Ascending aorta (tissue), 2 donors: Measurements from ENCODE around the gene AKT3. TPM values are rescaled to one million over a fixed set of nuclear protein-coding genes. Genes with fewer than 3 reads are reported as not detected.

Experiments
- DNase-seq, 2 donors: peaks; one replicate each; pipeline ENCODE4 v3.0.0-alpha.2; 2019; ENCODE audit warnings: low spot score in 2 of 2
- H3K27ac ChIP-seq, 2 donors: fragments of 200-600 bp; sonication (generic); one replicate each; pipeline ENCODE4 v1.5.1; 2016 to 2017; ENCODE audit warnings: mild to moderate bottlenecking in 1 of 2
- H3K27me3 ChIP-seq: fragments of 200-600 bp; sonication (generic); one replicate; pipeline ENCODE4 v1.5.1; 2017
- H3K36me3 ChIP-seq, 2 donors: fragments of 200-600 bp; sonication (generic); one replicate each; pipeline ENCODE4 v1.5.1; 2016
- H3K4me1 ChIP-seq, 2 donors: fragments of 200-600 bp; sonication (generic); one replicate each; pipeline ENCODE4 v1.5.1; 2016 to 2017; ENCODE audit warnings: mild to moderate bottlenecking in 1 of 2
- H3K4me3 ChIP-seq, 2 donors: fragments of 200-600 bp; sonication (generic); one replicate each; pipeline ENCODE4 v1.5.1; 2016 to 2017; ENCODE audit warnings: mild to moderate bottlenecking in 1 of 2
- H3K9me3 ChIP-seq, 2 donors: fragments of 200-600 bp; sonication (generic); one replicate each; pipeline ENCODE4 v1.5.1; 2016
- intact Hi-C: fragments of 100-400 bp; cut with DNase I; formaldehyde crosslinking; loops from one replicate; pipeline ENCODE4 v1.15.1; 2023
- total RNA-seq: library from RNA; depleted of rRNA; stranded (reverse); fragments of >200 nt; gene quantifications from one replicate; pipeline ENCODE4 v1.1.0, GENCODE V29; 2016
- TF ChIP-seq, protein P1 (sequence below), 3 experiments: fragments of 200-600 bp in 2 of 3; fragments of 450-650 bp in 1 of 3; sonication (generic) in 2 of 3; IDR thresholded peaks; one replicate each; pipeline ENCODE4 v1.5.1; 2016 to 2019; ENCODE audit warnings: antibody characterized with exemption in 3 of 3, mild to moderate bottlenecking in 1 of 3, moderate library complexity in 1 of 3

AKT3 gene
- total RNA-seq, 1 donor from 2014 or later, result 38.0 TPM

DNA sequence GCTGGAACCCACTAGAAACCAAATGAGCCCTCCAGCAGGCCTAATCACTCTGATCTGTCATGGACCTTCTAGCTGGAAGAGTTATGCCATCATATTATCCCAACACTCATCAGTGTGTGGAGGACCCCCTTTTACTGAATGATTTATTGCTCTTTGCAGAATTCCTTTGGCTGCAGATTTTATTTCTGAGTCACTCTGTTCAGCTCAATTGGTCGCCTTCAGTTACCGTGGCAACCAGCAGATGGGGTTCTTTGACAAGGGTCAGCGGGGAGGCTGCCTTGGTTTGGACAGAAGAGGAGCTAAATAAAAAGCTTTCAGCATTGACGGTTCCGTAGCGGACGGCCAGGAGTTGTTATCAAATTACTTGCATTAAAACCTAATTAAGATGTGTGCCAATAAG, 374.1 kb downstream of the AKT3 start:
- no peaks in the 10 kb centered on the region for H3K27me3 ChIP-seq
- H3K4me3 ChIP-seq, result no peak overlapping the region
- H3K9me3 ChIP-seq, result no peaks in the 10 kb centered on the region
- H3K36me3 ChIP-seq, result peaks cover 0 to 4% of the 10 kb centered on the region in 2 donors
- no peak overlapping the region for H3K27ac ChIP-seq
- intact Hi-C loops, result no loop called here
- no peak for DNase-seq
- H3K4me1 ChIP-seq, result no peaks in the 10 kb centered on the region
- TF ChIP-seq, protein P1, sequence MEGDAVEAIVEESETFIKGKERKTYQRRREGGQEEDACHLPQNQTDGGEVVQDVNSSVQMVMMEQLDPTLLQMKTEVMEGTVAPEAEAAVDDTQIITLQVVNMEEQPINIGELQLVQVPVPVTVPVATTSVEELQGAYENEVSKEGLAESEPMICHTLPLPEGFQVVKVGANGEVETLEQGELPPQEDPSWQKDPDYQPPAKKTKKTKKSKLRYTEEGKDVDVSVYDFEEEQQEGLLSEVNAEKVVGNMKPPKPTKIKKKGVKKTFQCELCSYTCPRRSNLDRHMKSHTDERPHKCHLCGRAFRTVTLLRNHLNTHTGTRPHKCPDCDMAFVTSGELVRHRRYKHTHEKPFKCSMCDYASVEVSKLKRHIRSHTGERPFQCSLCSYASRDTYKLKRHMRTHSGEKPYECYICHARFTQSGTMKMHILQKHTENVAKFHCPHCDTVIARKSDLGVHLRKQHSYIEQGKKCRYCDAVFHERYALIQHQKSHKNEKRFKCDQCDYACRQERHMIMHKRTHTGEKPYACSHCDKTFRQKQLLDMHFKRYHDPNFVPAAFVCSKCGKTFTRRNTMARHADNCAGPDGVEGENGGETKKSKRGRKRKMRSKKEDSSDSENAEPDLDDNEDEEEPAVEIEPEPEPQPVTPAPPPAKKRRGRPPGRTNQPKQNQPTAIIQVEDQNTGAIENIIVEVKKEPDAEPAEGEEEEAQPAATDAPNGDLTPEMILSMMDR (IDR thresholded peaks at IDR 0.05), result no peak

DNA sequence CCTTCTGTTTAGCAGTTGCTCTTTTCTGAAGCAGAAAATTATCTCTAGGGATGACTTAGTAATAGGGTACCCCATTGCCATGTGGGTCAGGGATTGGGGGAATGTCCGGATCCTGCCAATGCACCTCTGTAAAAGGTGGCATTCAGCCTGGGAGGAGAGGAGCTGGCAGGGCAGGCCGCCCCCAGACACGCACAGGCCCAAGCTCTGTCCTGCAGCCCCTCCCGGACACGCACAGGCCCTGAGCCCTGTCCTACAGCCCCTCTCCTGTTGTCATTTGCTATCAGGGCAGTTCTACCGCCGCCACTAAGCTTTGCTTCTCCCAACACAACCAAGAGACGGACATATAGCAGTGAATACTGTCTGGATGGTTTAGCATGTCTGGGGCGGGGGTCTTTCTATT, 375.1 kb downstream of the AKT3 start:
- DNase-seq, result no peak
- Histone ChIP-seq H3K27me3 (no peaks in the 10 kb centered on the region), H3K9me3 (no peaks in the 10 kb centered on the region), H3K4me1 (no peaks in the 10 kb centered on the region), H3K27ac (no peak overlapping the region), H3K4me3 (no peak overlapping the region), H3K36me3 (peaks cover 0 to 4% of the 10 kb centered on the region in 2 donors)
- TF ChIP-seq, protein P1 (IDR thresholded peaks at IDR 0.05), result no peak
- intact Hi-C loops, result no loop called here

DNA sequence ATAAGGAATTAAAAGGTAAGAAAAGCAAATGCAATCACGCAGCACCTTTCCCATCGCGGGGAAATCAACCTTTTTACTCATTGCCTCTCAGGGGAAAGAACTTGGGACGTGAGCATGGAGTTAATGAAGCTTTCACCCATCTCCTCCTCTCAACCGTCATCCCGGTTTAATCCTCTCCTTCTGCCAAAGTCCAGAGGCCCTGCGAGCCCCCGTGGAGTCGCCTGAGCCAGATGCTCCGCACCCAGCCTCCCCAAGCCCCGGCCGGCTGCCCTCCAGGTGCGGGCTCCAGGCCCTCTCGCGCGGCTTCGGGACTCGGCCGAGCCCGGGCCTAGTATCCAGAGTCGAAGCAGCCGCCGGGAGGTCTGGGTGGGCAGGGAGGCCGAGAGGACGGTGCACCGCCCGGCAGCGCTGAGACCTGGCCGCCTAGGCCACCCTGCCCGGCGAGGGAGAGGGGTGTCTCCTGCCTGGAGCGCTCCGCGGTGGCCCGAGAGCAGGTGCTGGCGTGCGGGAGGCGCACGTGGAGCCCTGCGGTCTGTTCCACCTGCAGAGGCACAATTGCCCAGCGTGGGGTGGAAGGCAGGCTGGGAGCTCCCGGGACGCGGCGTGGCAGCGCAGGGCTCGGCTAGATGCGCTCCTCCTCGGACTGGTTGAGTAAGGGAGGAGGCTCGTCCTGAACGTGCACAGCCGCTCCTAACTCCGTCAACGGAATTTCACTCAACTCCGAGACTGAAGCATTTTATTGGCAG, 375.7 kb downstream of the AKT3 start:
- H3K9me3 ChIP-seq, result no peaks in the 10 kb centered on the region
- H3K27me3 ChIP-seq, result no peaks in the 10 kb centered on the region
- peak overlapping the region in 1 of 2 donors; percentile 55 for H3K4me3 ChIP-seq
- peaks cover 0 to 4% of the 10 kb centered on the region in 2 donors for H3K36me3 ChIP-seq
- no peak for DNase-seq
- intact Hi-C loops, result no loop called here
- TF ChIP-seq, protein P1 (IDR thresholded peaks at IDR 0.05), result no peak
- no peaks in the 10 kb centered on the region for H3K4me1 ChIP-seq
- no peak overlapping the region for H3K27ac ChIP-seq

DNA sequence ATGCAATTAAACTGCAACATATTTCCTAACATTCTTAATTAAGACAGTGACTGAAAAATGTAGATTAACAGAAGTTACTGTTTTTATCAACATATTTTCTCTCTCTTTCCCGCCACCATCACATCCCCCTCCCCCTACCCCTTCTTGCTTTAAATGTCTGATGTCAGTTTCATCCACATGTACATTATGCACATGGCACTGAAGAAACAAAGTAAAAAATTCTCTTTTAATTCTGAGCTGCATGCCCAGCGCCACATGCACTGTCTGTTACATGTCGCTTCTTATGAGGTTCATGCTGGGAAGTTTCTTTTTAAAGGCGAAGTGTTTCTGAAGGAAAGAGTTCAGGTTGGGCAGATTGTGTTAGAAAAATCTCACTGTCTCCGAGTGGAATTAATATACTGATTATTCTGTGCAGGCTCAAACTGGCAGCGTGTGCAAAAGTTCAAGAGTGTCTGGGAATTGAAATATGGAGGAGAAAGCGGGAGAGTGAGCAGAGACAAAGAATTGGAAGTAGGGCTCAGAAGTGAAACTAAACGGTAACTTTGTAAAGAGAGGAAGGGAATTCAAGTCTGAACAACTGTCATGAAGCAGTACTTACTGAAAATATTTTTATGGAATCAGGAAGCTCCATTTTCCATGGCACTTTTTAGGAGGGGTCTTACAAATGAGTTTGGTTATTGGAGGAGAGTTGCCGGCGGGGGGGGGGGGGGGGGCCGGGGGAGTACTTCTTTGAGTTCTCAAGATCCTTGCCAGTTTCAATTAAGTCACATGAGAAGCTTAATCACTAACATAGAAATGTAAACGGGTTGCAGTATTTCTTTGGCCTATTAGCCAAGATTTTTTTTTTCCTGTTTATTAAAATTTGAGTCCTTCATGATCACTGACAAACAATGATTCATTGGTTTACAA, 376.6 kb downstream of the AKT3 start:
- TF ChIP-seq, protein P1 (IDR thresholded peaks at IDR 0.05), result no peak
- intact Hi-C loops, result no loop called here
- no peak for DNase-seq
- Histone ChIP-seq H3K4me1 (no peaks in the 10 kb centered on the region), H3K9me3 (no peaks in the 10 kb centered on the region), H3K27me3 (no peaks in the 10 kb centered on the region), H3K4me3 (peak overlapping the region; percentile 30 to 55), H3K27ac (no peak overlapping the region), H3K36me3 (peaks cover 0 to 4% of the 10 kb centered on the region in 2 donors)

DNA sequence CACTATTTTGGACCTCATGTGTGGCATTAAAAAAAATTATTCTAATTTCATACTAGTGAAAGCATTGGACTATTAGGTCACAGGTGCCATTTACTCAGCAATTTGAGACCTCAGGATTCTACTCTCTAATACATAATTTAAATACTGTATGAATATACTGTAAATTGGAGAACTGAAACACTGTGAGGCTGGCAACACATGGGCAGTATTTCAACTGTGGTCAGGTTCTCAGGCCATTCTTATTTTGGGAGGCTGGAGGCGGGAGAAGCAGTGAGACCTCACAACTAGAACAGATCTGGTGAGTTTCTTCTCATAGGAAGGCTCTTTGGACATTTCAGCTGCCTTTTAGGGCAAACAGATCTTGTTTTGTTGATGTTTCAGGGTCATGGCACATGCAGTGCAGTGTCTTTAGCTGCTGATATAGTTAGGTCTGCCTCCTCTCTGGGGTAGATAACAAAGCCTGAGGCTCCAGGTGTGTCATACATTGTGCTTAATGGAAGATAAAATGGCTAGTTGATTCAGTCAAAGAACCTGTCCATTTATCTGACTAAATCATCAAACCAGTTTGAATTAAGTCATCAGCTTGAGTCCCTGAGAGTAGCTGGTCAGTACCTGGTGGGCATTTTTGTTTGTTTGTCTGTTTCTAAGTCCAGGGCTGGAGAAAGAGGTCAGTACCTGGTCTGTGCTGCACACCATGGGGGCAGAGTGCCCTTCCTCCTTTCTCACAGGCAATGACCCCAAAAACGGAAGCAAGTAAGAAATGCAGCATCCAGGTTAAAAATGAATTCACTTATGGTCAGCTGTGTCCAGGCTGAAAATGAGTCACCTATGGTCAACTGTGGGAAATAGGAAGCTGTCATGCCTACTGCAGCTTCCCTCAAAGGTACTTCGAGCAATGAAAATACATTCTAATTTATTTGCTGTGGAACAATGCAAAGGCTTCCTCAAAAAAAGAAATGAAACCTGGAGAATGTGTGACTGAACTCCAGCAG, 378.0 kb downstream of the AKT3 start:
- H3K4me1 ChIP-seq, result no peaks in the 10 kb centered on the region
- H3K9me3 ChIP-seq, result no peaks in the 10 kb centered on the region
- intact Hi-C loops, result no loop called here
- H3K27me3 ChIP-seq, result no peaks in the 10 kb centered on the region
- no peak for DNase-seq
- TF ChIP-seq, protein P1 (IDR thresholded peaks at IDR 0.05), result no peak
- peaks cover 0 to 4% of the 10 kb centered on the region in 2 donors for H3K36me3 ChIP-seq
- H3K4me3 ChIP-seq, result no peak overlapping the region
- no peak overlapping the region for H3K27ac ChIP-seq
